GM18517 (cell line): ENCODE measurements around the gene MTM1.

Experiments used
- ATAC-seq: cut with Tn5 transposase; IDR thresholded peaks from one replicate; pipeline ENCODE4 v1.9.1; 2021; ENCODE audit warnings: mild to moderate bottlenecking, moderate library complexity; ENCODE audit not compliant: unreplicated experiment

MTM1 gene

DNA sequence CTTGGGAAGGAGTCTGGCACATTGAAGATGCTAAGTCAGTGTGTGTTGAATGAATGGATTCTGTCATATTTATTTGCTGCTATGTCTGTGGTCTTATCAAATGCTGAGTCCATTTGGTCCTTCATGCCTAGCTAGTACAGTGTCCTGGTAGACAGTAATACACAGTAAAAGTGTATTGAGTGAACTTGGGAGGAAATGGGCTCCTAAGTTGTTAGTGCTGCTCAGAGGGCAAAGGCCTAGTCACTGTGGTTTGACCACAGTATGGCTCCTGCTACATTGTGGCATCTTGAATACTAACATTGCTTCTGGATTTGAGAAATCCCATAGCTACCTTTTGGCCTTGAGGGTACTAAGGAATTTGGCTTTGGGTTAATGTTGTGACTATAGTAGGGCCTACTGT lies 33.9 kb downstream of the MTM1 start:
- no peak for ATAC-seq

DNA sequence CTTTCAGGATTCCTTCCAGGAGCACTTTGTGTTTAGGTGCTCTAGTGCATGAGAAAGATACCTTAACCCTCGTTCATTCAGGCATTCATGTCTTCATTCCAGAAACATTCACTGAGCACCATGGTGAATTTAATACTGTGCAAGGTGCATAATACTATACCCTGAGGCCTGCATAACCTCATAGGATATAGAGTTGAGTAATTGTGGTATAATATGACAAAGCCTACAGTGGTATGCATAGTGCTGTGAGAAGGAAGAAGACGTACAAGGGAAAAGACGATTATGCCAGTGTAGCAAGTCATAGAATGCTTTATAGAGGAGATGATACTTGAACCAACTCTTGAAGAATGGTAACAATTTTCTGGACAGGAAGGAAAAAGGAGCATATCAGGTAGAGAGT lies 34.3 kb downstream of the MTM1 start:
- ATAC-seq, result no peak

DNA sequence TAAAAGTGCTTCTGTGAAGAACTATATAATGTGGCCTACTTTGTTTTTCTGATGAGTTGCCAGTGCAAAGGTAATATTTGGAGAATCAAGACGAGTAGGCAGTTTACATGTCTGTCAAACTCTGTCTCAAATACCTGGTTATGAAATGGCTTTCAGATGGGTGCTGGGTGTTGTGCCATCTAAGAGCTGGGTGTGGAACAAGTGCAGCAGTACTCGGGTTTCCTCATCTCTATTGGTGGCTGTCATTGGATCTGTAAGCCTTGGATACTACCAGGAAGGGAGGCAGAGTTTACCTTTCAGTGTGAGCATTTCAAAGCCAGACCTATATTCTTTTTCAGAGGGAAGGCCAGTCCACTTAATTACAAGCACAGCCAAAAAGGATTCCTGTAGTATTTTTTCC lies 37.2 kb downstream of the MTM1 start:
- no peak for ATAC-seq

GRCh38 chrX:150607201-150607600 lies 38.8 kb downstream of the MTM1 start:
- ATAC-seq, result no peak

GRCh38 chrX:150610043-150610442 lies 41.6 kb downstream of the MTM1 start:
- no peak for ATAC-seq

GRCh38 chrX:150610446-150610845 lies 42.0 kb downstream of the MTM1 start:
- ATAC-seq, result no peak

- ATAC-seq, result no peak
Observed at GRCh38 chrX:150615356-150615755, 46.9 kb downstream of the MTM1 start.

DNA sequence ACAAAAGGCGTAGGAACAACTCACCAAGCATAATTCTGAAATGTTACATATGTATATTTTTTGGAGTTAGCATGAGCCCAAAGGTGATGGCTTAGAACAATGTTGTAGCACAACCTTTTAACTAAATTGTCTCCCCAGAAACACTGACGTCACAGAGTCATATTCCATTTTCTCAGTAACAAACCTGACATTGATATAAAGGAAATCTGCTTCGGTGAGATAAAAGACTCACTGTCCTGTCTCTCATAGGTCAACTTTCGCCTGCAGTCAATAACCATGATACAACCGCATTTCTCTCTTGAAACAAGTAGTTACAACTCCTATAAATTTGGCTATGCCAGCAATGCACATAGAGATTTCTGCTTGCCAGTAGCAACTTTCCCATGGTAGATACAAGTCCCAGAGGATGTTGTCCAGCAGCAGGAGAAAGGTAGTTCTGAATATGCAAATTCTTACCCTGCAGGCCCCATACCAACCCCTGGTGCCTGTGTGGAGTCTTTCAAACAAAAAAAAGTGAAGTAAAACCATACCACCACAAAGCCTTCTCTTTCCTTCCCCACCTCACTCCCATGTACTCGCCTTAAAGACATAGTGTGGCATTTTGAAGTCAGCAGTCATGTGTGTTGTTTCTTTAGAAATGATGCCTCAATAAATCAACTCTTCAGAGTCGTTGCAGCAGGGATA lies 47.9 kb downstream of the MTM1 start:
- ATAC-seq, result no peak

- ATAC-seq, result no peak
Observed at GRCh38 chrX:150616863-150617198, 48.4 kb downstream of the MTM1 start.

DNA sequence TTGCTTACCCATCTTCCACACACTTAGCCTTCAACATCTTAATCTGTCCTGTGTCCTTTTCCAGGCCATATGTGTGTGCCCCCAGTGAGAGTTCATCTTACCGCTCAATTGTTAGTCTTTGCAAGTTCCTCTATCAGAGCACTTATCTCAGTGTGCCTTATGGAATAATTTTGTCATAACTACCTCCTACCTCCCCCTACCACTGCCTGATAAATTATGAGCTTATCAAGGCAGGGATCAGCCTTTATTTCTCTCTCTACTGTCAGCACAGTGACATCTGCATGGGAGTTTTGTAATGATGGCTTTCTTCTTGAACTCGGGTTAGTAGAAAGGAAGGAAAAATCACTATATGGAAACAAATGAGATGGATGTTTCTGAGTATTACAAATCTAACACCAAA lies 53.2 kb downstream of the MTM1 start:
- ATAC-seq, result no peak

DNA sequence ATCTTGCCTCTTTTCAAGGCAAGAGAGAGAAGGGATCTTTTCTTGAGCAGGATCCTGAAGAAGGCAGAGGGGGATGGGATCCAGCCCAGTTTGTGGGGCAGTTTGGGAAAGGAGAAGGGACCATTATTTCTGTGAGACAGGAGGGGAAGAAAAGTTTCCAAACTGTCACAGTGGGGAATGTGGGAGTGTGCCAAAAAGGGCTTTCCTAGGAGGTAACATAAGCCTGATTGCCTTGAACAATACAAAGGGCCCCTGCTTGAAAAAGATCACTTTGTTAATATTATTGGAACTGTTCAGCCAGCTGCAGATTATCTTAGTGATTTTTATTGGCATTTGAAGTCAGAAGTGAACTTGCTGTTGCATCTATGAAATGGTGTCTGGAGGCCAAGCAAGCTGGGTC lies 55.2 kb downstream of the MTM1 start:
- no peak for ATAC-seq

DNA sequence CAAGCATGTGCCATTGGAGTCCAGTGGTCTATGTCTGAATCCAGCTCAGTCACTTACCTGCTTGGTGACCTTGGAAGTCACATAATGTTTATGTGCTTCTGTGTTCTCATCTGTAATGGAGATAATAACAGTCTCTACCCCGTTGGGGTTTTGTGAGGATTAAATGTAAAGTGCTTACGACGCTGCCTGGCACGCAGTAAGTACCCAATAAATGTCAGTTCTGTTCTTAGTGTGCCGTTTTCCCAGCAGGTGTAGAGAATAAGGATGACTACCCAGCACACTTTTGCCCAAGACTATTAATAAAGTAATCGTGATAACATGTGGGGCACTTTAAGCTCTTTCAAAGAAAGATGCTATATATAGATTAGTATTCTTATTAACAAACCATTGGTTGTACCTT lies 56.7 kb downstream of the MTM1 start:
- no peak for ATAC-seq

- no peak for ATAC-seq
Observed at GRCh38 chrX:150625875-150626274, 57.5 kb downstream of the MTM1 start.

DNA sequence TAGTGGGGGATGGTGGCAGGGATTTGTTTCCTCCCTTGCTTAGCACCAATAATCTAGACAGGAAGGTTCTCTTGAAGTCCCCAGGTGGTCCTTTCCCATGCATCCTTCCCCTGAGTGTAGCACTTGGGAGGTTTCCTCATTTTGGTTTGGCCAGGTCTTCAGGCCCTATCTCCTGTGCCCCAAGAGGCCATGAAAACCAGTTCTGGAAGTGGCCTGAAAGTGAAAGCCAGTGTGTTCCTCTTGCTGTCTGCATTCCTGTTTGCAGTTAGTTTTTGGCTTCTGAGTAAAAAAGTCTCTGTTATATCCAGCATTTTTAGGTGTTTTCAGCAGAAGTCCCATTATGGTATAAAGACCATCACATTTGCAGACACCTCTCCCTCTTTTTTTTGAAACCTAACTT lies 59.5 kb downstream of the MTM1 start:
- no peak for ATAC-seq

DNA sequence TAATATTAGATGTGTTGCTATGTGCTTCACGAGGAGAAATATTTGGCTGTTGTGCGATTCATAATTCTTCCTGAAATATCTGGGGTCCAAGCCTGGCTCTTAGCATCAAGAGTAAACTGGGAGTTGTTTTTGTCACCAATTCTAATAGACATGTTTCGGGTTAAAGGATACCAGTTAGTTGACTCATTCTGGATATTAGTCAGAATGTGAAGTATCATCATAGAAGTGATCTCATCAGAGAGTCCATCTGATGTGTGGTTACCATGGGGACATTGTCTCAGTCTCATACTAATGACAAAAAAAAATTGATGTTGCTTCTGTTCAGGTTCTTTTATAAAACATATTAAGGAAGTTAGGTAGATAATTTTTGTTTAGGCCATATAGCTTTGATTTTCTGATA lies 67.5 kb downstream of the MTM1 start:
- peak; percentile 84 for ATAC-seq

- ATAC-seq, result no peak
Observed at GRCh38 chrX:150642423-150642822, 74.0 kb downstream of the MTM1 start.

DNA sequence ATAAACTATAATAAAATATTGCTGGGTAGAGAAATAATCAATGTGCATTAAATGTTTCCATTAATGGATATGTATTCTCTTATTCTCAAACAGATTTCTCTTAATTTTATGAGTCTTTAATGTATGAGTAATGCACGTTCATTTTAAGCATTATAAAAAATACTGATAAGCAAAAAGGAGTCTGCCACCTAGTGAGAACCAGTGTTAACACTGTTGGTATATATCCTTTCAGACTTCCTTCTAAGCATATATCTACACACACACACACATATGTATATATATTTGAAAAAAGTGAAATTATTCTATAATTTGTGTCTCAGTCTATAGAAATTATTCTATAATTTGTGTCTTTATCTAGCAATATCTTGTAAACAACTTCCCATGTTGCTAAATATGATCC lies 74.8 kb downstream of the MTM1 start:
- ATAC-seq, result no peak

DNA sequence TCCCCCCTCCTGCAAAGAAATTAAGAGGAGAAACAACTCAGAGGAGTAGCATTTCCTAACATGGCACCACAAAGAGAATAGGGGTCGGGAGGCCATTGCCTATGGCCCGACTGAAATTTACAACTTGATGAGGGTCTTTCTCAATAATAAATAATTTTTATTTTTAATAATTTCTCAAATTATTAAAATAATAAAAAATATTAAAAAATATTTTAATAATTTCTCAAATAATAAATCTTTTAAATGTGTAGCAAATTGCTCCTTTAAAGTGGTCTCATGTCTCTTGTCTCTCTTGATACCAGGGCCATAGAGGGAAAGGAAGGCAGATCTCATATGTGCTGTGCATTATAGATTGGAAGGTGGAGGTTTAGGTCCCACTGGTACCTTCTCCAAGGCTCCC lies 75.5 kb downstream of the MTM1 start:
- ATAC-seq, result no peak

GRCh38 chrX:150644422-150644821 lies 76.0 kb downstream of the MTM1 start:
- ATAC-seq, result no peak

- ATAC-seq, result no peak
Observed at GRCh38 chrX:150647331-150647730, 78.9 kb downstream of the MTM1 start.

DNA sequence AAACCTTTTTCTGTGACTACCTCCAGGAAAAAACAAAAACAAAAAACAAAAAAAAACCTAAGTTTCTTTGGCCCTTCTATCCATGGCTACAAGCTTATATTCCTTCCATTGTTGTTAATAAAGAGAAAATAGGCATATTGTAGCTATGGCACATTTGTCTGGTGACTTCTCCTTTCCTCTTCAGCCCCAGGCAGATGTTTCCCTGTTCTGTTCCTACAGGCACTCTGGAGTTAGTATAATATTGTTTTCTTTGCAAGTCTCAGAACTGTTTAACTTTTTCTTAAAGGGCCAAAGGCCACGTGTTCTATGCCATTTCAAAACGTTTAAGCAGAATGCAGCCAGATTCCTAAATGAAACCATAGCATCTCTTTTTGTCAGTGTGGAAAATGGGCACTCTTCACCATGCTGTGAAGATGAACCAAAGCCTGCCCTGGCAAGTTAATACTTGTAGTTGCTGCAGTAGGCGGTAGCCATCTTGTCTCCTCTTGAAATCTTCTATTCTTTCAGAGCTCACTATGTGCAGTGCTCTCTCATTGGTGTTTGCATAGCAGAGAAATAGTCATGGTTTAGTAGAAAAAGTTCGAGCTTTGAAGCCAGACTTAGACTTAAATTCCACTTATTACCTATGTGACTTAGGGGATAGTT lies 80.0 kb downstream of the MTM1 start:
- no peak for ATAC-seq

DNA sequence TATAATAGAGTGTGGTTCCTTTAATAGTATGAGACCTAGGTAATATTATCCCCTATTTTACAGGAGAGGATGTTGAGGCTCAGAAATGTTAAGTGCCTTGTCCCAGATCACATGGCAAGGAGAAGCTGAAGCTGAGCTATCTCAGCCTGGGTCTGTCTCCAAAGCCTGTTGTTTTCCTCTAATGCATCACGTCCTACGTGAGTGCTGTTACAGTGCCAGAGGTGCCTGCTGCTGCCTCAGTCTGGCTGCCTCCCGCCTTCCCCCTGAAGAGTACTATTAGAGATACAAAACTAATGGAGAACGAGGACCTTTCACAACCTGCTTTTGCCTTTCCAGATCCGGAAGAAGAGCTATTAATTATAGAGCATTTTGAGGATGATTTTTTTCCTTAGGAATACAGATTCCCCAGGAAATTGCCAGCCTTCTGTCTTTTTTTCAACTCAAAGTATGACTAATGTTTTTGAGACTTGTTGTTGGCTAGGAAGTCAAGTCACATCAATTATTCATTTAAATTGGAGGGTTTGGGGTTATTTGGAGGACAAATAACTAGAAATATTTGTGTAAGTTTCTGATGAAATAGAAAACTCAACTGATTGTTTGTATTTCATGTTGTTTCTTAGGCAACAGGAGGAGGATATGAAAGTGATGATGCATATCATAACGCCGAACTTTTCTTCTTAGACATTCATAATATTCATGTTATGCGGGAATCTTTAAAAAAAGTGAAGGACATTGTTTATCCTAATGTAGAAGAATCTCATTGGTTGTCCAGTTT lies 80.9 kb downstream of the MTM1 start:
- no peak for ATAC-seq
